GM18868 (cell line): ENCODE results near the gene FASN.
"Not testable (repeated sequence)": the region's sequence is repeated elsewhere in the genome, so short reads cannot be mapped to it uniquely, and the experiment has no call there.

Experiments
- ATAC-seq: cut with Tn5 transposase; IDR thresholded peaks from one replicate; pipeline ENCODE4 v1.9.1; 2021; ENCODE audit warnings: mild to moderate bottlenecking, moderate library complexity; ENCODE audit not compliant: unreplicated experiment

Gene FASN

DNA sequence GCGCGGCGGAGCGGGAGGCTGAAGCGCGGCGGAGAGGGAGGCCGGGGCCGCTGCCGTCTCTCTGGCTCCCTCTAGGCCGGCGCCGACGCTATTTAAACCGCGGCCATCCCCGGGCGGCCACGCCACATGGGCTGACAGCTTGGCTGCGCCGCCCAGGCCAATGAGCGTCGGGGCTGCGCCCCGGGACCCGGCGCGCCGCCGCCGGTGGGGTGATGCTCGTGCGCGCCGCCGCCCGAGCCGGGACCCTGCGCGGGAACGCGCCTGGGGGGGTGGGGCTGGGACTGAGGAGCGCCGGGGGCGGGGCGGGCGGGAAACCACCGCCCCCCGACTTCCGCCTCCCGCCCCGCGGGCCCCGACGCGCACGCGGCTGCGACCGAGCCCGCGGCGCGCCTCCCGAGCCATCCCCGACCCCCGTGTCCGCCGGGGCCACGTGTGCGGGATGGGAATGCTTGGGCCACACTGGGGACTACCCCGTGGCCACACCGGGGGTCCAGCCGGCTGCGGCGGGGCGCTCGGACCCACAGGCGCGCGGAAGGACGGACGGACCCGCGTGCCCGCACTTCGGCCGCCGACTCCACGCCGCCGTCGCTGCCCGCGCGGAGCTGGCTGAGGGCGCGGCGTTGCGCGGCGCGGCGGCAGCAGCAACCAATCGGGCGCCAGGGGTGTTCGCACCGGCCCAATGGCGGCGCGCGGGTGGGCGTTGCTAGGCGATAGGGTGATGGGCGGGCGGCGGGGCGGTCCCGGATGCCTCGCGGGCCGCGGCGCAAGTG, at the start of gene FASN:
Gene FASN, minus strand, starts transcription at position 68 of the 770 bp plus-strand sequence. CDS start 1,791 bp downstream, outside the sequence.
- ATAC-seq = peak; percentile 67

DNA sequence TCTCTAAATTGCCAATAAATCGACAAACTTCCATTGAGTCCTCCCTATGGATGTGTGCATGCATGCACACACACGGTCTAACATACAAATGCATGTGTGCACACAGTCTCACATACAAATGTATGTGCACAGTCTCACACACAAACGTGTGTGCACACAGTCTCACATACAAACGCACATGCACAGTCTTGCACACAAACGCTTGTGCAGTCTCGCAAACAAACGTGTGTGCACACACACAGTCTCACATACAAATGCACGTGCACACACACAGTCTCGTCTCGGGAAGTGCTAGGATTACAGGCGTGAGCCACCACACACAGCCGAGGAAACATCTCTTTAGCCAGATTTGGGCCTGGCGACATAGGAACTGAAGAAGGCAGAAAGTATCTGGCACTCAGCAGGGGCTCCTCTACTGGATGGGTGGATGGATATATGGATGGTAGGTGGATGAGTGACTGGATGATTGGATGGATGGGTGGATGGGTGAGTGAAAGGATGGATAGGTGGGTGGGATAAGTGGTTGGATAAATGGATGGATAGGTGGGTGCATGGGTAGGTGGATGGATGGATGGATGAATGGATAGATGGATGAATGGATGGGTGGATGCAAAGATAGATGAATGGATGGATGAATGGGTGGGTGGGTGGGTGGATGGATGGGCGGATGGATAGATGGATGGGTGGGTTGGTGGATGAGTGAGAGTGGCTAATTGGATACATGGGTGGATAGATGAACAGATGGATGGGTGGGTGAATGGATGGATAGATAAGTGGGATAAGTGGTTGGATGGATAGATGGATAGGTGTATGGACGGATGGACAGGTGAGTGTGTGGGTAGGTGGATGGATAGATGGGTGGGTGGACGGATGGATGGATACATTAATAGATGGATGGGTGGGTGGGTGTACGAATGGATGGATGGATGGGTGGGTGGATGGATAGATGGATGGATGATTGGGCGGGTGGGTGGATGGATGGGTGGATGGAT, 48.9 kb upstream of the FASN start:
- ATAC-seq = no peak

DNA sequence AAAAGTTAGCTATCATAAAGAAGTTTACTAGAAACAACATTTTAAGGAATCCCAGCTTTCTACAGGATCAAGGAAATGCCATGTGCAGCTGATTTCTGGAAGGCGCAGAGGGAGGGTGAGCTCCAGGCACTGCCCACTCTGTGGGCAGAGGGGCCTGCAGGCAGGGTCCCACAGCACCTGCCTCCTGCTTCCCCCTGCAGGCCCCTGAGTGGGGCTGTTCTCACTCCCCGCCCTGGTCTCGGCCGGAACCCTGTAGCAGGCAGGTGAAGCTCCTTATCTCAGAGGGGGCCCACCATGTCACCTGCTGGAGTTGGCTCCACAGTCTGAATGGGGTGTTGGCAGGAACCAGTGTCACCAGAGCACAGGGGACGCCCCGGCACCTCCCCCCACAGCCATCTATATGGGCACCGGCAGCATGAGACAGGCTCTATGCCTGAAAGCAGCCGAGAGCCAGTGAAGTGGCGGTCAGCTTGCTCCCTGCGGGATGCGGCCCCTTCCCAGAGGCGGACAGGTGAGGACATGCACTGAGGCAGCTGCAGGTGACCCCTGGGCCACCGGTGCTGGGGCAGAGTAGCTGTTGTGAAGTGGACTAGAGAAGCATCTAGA, 47.6 kb upstream of the FASN start:
- no peak for ATAC-seq

DNA sequence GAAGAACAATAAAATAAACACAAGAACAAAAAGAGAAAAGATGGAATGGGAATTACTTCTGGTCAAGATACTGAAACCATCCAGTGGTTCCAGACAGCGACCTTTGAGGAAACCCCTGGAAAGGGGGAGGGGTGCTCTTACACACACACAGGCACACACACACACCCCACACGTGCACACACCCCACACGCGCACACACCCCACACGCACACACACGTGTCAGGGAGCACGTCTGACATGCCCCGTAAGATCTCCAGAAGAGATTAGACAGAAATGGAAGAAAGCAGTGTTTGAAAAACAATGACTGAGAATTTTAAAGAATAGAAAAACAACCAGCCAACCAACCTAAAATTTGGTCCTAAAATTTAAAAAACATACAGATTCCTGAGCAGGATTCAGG, 45.3 kb upstream of the FASN start:
- ATAC-seq = no peak

DNA sequence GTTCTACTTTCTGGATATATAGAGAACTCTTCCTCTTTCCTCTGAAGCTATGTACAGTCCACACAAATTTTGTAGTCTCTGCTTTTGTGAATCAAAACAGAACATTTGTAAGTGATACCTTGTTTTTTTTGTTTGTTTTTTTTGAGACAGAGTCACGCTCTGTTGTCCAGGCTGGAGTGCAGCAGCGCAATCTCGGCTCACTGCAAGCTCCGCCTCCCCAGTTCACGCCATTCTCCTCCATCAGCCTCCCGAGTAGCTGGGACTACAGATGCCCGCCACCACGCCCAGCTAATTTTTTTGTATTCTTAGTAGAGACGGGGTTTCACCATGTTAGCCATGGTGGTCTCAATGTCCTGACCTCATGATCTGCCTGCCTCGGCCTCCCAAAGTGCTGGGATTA, 41.9 kb upstream of the FASN start:
- ATAC-seq = not testable (repeated sequence)

DNA sequence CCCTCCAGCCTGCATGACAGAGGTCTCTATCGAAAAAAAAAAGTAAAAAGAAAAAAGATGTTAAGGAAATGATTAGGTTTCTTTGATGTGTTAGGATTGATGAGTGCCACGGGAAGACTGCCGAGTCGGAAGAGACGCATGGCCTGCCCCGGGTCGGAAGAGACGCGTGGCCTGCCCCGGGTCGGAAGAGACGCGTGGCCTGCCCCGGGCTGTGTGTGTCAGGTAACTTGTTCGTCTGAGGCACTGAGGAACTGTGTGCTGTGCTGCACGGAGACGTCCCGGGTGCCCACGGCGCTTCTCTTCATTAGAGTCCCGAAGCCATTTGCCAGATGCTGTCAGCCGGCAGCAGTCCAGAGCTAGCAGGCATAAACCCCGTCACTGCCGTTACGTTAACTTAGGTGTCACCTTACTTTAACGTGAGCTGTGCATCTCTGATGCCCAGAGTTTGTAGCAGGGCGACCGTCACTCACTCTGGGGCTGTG, 40.5 kb upstream of the FASN start:
- ATAC-seq = no peak

DNA sequence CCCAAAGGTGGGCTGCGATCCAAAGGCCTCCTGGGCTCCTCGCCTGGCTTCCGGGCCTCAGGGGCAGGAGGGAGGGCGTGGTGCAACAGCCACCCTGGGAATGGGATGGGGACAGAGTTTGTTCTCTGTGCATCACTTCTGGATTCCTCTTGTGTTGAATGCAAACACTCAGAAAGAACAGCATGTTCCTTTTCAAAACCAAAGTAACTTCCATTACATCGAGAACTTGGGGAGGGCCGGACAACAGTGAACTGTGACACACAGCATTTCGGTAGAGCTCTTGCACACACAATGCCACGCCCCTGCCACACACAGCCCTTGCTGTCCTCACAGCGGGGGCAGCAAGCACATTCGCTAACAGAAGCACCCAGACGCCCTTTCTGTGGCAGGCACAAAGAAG, 36.1 kb upstream of the FASN start:
- ATAC-seq = no peak

DNA sequence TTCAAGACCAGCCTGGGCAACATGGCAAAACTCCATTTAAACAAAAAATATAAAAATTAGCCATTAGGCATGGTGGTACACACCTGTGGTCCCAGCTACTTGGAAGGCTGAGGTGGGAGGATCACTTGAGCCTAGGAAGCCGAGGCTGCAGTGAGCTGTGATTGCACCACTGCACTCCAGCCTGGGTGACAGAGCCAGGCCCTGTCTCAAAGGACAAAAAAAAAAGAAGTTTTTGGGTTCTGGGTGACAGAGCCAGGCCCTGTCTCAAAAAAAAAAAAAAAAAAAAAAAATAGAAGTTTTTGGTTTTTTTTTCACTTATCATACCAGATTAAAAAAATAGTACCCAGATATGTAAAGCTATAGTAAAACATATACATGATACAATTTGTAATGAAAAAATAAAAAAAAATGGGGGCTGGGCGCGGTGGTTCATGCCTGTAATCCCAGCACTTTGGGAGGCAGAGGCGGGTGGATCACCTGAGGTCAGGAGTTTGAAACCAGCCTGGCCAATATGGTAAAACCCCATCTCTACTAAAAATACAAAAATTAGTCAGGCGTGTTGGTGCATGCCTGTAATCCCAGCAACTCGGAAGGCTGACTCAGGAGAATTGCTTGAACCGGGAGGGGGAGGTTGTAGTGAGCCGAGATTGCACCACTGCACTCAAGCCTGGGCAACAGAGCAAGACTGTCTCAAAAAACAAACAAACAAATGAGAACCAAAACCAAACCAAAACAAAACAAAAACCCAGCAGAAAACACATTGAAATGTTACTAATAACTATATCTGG, 35.3 kb upstream of the FASN start:
- ATAC-seq = not testable (repeated sequence)

DNA sequence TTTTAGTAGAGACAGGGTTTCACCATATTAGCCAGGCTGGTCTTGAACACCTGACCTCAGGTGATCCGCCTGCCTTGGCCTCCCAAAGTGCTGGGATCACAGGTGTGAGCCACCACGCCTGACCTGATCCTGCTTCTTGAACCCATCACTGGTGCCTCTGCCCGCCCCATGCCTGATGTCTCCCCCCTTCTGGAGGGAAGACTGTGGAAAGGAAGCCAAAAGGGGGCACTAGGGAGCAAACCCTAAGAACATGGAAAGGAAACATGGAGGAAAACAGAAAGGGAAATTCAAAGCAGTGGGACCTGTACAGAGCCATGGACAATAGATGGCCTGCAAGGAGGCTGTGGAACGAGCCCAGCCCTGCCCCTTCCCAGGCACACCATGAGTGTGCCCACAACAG, 31.1 kb upstream of the FASN start:
- no peak for ATAC-seq

DNA sequence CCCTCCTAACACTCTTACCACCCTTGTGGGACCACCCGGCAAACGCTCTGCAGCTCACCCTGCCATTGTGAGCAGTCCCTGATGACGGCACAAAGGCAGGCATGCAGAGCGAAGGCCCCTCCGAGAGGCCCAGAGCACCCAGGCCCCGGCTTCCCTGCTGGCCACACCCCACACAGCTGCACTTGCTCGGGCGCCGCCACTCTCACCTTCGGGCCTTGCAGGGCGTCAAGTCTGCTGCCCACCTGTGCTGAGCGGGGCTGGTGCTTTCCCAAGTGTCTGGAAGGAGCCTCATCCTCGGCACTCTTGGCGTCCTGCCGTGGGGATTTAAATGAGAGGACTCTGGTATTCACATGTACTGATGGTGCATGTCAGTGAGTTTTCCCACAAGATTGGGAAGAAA, 30.3 kb upstream of the FASN start:
- ATAC-seq = no peak

DNA sequence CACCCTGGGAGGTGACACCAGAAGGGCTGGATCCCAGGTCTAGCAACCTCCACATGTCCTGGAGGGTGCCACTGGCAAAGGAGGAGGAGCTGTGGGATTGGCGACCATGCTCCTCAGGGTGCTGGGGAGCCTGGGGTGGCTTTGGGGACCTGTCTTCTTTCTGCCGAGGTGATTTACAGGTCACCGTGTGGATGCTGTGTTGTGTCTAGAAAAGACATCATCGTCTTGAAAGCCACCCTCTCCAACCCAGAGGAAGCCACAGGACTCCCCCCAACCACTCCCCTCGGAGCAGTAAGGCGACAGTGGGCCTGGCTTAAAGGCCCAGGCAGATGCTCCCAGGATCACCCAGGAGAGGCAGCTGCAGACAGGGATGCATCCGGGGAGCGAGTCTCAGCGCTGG, 29.7 kb upstream of the FASN start:
- no peak for ATAC-seq

DNA sequence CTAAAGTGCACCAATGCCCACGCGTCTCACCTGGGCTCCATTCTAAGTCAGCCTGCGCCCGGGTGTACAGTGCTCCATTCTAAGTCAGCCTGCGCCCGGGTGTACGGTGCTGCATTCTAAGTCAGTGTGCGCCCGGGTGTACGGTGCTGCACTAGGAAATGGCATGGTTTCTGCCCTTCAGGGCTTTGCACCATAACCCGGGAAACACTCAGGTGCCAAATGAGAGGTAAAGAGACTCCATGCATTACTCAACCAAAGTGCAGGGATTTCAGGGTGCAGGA, 29.2 kb upstream of the FASN start:
- no peak for ATAC-seq

DNA sequence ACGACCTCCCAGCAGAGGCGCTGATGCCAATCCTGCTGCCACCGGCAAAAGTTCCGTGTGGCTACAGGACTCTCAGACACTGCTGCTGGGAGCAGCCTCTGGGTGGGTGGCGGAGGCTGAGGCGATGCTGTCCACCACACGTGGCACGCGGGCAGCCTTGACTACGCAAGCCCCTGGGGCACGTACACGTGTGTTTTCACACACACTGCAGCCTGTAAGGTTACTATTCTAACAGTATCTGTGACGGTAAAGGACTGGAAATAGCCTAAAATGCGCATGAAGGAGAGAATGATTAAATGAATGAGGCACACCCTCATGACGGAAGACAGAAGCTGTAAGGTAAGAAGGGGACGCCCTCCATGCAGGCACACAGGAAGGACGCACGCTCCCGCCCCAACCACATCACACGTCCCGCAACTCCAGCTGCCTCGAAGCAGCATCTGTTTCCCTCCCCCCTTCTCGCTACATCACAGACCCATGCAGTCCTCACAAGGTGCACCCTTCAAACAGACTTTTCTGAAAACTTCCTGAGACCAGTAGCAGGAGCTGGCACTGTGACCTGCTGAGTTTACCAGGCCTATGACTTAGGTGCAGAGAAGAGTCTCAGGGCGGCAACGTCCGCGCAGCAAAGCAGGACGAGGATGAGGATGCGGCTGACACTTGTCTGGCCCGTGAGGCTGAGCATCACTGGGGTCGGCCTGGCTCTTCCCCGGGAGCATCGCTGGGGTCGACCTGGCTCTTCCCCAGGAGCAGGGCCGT, 28.7 kb upstream of the FASN start:
- ATAC-seq = no peak

DNA sequence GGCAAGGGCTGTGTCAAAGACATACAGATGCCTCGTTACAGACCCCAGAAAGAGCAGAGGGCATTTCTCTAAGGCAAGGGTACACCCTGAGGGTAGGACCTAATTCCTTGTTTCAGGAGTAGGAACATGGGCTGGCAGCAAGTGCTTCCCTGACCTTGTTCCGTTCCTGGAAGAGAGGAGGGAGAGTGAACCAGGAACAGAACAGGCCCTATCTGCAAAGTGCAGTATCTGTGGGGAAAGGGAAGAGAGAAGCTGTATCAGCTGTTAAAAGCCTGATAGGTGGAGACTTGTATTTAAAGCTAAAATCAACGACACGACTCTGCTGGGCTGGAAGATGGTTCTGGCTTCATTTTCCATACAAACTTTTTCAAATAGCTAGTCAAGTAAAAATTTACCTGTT, 26.1 kb upstream of the FASN start:
- no peak for ATAC-seq

DNA sequence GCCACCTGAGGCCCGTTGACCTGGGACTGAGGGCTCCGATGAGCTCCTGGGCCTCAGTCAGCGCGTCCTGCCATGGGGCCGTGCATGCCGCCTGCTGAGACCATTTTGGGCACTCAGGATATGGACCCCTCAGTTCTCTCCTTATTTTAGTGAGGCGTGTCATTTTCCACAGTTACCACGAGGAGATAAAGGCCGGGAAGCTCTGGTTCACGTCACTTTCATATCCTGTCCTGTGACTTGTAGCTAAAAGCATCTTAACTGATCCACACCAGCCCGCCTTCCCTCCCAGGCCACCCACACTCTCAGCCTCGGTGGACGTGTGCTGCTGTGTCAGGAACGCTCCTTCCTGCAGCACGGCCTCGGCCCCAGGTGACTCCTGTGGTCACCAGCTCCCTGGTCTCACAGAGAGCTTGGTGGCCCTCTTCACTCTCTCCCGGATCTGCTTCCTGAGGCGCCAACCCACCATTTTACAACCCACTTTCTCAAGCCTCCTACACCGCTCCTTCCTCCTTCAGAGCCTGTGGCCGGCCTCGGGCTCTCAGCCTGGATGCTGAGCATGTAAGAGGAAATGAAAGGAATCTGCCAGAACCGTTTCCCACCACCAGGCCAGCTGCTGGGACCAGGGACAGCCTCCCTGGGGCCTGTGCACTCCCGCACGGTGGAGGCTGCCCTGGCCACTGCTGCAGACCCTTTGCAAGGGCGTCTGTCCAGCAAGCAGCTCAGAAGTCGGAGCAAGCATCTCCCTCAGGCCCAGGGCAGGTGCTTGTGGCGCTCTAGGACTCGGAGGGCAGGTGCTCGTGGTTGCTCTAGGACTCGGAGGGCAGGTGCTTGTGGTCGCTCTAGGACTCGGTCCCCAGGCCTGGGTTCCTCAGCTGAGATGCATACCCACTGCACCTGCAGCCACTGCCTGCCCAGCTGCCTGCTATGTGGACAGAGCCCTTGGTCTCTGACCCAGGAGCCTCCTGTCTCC, 23.9 kb upstream of the FASN start:
- ATAC-seq = no peak

DNA sequence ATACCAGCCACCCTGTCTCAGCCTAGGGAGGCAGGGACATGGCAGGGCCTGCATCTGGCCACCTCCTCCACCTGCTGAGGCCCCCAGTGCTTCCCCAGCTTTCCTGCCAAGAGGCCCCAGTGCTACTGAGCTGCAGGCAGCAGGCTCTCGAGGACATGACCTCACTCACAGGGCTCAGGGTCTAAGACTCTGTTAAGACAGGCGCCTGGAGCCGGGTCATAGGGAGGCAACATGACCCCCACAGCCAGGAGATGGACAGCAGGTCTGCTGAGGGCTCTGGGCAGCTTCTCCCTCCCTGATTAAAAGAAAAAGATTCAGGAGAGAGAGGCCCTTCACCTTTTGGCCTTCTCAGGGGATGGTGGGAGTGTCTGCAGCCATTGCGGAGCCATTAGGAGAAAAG, 23.2 kb upstream of the FASN start:
- ATAC-seq = no peak

DNA sequence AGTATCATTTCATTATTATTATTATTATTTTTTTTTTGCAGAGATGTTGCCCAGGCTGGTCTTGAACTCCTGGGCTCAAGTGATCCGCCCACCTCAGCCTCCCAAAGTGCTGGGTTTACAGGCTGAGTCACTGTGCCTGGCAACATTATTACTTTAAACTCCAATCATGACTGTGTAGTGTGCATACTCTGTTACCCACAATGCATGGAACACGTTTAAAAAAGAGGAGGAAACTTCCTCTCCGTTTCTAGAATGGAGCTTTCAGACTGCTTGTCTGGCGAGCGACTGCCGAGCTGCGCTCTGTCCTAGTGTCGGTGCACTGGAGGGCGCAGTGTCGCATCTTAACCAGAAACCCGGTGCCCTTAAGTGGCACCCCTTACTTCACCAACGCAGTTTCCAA, 22.1 kb upstream of the FASN start:
- no peak for ATAC-seq

DNA sequence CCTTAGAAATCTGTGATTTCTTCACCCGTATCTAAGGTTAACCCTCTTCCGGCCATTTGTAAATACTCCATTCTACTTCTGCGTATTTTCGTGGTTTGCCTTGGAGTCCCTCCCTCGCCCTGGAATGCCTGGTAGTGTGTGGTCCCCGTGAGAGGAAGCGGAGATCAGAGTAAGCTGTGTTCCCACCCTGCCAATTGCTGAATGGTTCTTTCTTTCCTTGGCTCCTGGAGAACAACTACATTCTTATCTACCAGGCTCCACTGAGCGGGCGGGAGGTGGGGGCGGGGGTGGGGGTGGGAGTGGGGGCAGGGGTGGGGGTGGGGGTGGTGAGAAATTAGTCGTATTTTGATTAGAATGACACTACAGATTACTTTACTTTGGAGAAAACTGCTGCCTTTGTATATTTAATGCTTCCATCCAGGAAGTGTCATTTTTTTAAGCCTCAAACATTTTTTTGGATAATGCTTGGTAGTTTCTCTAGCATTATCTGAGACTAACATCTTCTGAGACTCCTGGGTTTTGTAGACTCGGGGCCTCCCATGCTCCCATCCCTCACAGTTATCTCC, 20.9 kb upstream of the FASN start:
- no peak for ATAC-seq
